ENCODE results near the gene LRCH4. TPM values are rescaled to one million over a fixed set of nuclear protein-coding genes. Genes with fewer than 3 reads are reported as not detected.

Gene LRCH4
- total RNA-seq, 4 donors from 2014 or later: 115 to 508 (median 151) TPM

- Histone ChIP-seq H3K36me3 (no peaks in the 10 kb centered on the region), H3K27ac (no peak overlapping the region), H3K4me3 (no peak overlapping the region), H3K9me3 (no peaks in the 10 kb centered on the region), H3K4me1 (peaks cover 6 to 25% (median 23%) of the 10 kb centered on the region in 4 donors), H3K27me3 (no peaks in the 10 kb centered on the region)
- TF ChIP-seq POLR2AphosphoS5 (IDR thresholded peaks at IDR 0.05): no peak
- no peak for TF ChIP-seq EP300 (IDR thresholded peaks at IDR 0.05; ENCODE audit: low read depth)
- TF ChIP-seq CTCF (IDR thresholded peaks at IDR 0.05): no peak
- TF ChIP-seq POLR2A (IDR thresholded peaks at IDR 0.05): no peak
- no peak for DNase-seq
- in situ Hi-C loops (cut with MboI; ENCODE audit: low pct_ligation_motif_present in 1 of 4, low pct_unique_long_range_greater_than_20kb in 1 of 4, low sequenced_read_pairs in 3 of 4): no loop called here
- intact Hi-C loops (cut with DNase I; ENCODE audit: low total_unique reads): no loop called here
- WGBS, 2 donors (ENCODE audit: low coverage in 1 of 2): 84% methylated on average over 9 of the region's 9 CpGs; no CpG with 5 or more reads in 1 of the 2 donors
Observed at GRCh38 chr7:100600730-100601038, 14.8 kb upstream of the LRCH4 start.

- 67% methylated on average over 18 of the region's 18 CpGs; no CpG with 5 or more reads in 1 of the 2 donors for WGBS, 2 donors (ENCODE audit: low coverage in 1 of 2)
- Histone ChIP-seq H3K9me3 (no peaks in the 10 kb centered on the region), H3K36me3 (no peaks in the 10 kb centered on the region), H3K4me3 (no peak overlapping the region), H3K27me3 (no peaks in the 10 kb centered on the region), H3K27ac (no peak overlapping the region), H3K4me1 (peaks cover 1 to 19% (median 17%) of the 10 kb centered on the region in 4 donors)
- in situ Hi-C loops (cut with MboI; ENCODE audit: low pct_ligation_motif_present in 1 of 4, low pct_unique_long_range_greater_than_20kb in 1 of 4, low sequenced_read_pairs in 3 of 4) (loop anchor here in 1 of 4 donors (25.0 kb wide), 1 partner anchor 87 kb away; the partner anchor contains the start of gene GIGYF1), intact Hi-C loops (cut with DNase I; ENCODE audit: low total_unique reads) (no loop called here)
- no peak for DNase-seq
- no peak for TF ChIP-seq CTCF (IDR thresholded peaks at IDR 0.05)
- TF ChIP-seq EP300 (IDR thresholded peaks at IDR 0.05; ENCODE audit: low read depth): no peak
- TF ChIP-seq POLR2A (IDR thresholded peaks at IDR 0.05): no peak
- no peak for TF ChIP-seq POLR2AphosphoS5 (IDR thresholded peaks at IDR 0.05)
Observed at GRCh38 chr7:100599911-100600729, 14.2 kb upstream of the LRCH4 start.

GRCh38 chr7:100598425-100598824 is 12.5 kb upstream of the LRCH4 start:
- intact Hi-C loops (cut with DNase I; ENCODE audit: low total_unique reads) (no loop called here), in situ Hi-C loops (cut with MboI; ENCODE audit: low pct_ligation_motif_present in 1 of 4, low pct_unique_long_range_greater_than_20kb in 1 of 4, low sequenced_read_pairs in 3 of 4) (loop anchor here in 1 of 4 donors (25.0 kb wide), 1 partner anchor 89 kb away; the partner anchor contains the start of gene GIGYF1)
- H3K27ac ChIP-seq: no peak overlapping the region
- no peaks in the 10 kb centered on the region for H3K9me3 ChIP-seq
- TF ChIP-seq CTCF (IDR thresholded peaks at IDR 0.05) (no peak), POLR2AphosphoS5 (IDR thresholded peaks at IDR 0.05) (no peak), POLR2A (IDR thresholded peaks at IDR 0.05) (no peak), EP300 (IDR thresholded peaks at IDR 0.05; ENCODE audit: low read depth) (no peak)
- no peak for DNase-seq
- H3K4me3 ChIP-seq: no peak overlapping the region
- H3K4me1 ChIP-seq: peaks cover 0 to 5% (median 3%) of the 10 kb centered on the region in 4 donors
- H3K36me3 ChIP-seq: no peaks in the 10 kb centered on the region
- WGBS, 2 donors (ENCODE audit: low coverage in 1 of 2): 88 to 96% methylated on average over 4 of the region's 4 CpGs
- H3K27me3 ChIP-seq: no peaks in the 10 kb centered on the region

GRCh38 chr7:100595188-100595587 is 9.3 kb upstream of the LRCH4 start:
- H3K27ac ChIP-seq: no peak overlapping the region
- no peaks in the 10 kb centered on the region for H3K4me1 ChIP-seq
- TF ChIP-seq EP300 (IDR thresholded peaks at IDR 0.05; ENCODE audit: low read depth) (no peak), POLR2AphosphoS5 (IDR thresholded peaks at IDR 0.05) (no peak), POLR2A (IDR thresholded peaks at IDR 0.05) (no peak)
- no peaks in the 10 kb centered on the region for H3K9me3 ChIP-seq
- in situ Hi-C loops (cut with MboI; ENCODE audit: low pct_ligation_motif_present in 1 of 4, low pct_unique_long_range_greater_than_20kb in 1 of 4, low sequenced_read_pairs in 3 of 4) (loop anchor here in 1 of 4 donors (25.0 kb wide), 1 partner anchor 92 kb away; the partner anchor contains the start of gene GIGYF1), intact Hi-C loops (cut with DNase I; ENCODE audit: low total_unique reads) (no loop called here)
- 92 to 100% methylated on average over 2 to 7 of the region's 7 CpGs for WGBS, 2 donors (ENCODE audit: low coverage in 1 of 2)
- no peak for DNase-seq
- H3K27me3 ChIP-seq: no peaks in the 10 kb centered on the region
- H3K36me3 ChIP-seq: no peaks in the 10 kb centered on the region
- H3K4me3 ChIP-seq: no peak overlapping the region

Data from transverse colon (tissue), 4 donors.